GM12878 (cell line): ENCODE results near the gene SNX19. TPM values are rescaled to one million over a fixed set of nuclear protein-coding genes. Genes with fewer than 3 reads are reported as not detected.

Experiments
- ATAC-seq: fragments of 200-7000 bp; cut with Tn5 transposase; 3 replicates; pipeline ENCODE4 v1.9.1; 2020; ENCODE audit warnings: mild to moderate bottlenecking, moderate library complexity
- BruUV-seq: library from RNA; stranded (reverse); fragments of 400-500 nt; replicated peaks from 2 replicates; lab custom pipeline; 2021; lab: Mats Ljungman, UMichigan
- CTCF ChIA-PET: fragments of 300-600 bp; sonication (Branson Sonifier 250); formaldehyde crosslinking; extraction: SDS; loops from one replicate; lab custom pipeline; 2021; ENCODE audit warnings: inconsistent platforms; lab: Yijun Ruan, JAX
- POLR2A ChIA-PET: fragments of 350-600 bp; formaldehyde crosslinking; extraction: SDS; loops from one replicate; lab custom pipeline; 2021; ENCODE audit warnings: inconsistent platforms; lab: Charles Lee
- RAD21 ChIA-PET: fragments of 300-600 bp; sonication (Branson Sonifier 250); formaldehyde crosslinking; loops from one replicate; lab custom pipeline; 2023; ENCODE audit warnings: antibody characterized with exemption; ENCODE audit not compliant: unreplicated experiment; lab: Charles Lee
- SMC1A ChIA-PET: fragments of 300-600 bp; sonication (Branson Sonifier 250); formaldehyde crosslinking; loops from one replicate; lab custom pipeline; 2023; ENCODE audit not compliant: unreplicated experiment, uncharacterized antibody; lab: Charles Lee
- DNase-seq: peaks from one replicate; pipeline ENCODE4 v3.0.0-alpha.2; 2011; ENCODE audit warnings: low read depth, low spot score
- FAIRE-seq: peaks from 3 replicates; lab custom pipeline; 2011; peaks lifted over from hg19 to GRCh38; lab: Jason Lieb, UNC
- H2AFZ ChIP-seq: 2 replicates; pipeline ENCODE4 v1.6.0; 2011; ENCODE audit warnings: low read depth, low read length, control low read depth; ENCODE audit not compliant: control insufficient read depth
- H3K27ac ChIP-seq: 2 replicates; pipeline ENCODE4 v1.5.1; 2011; ENCODE audit warnings: control low read depth; ENCODE audit not compliant: control insufficient read depth, insufficient read depth
- H3K27me3 ChIP-seq, 2 experiments: replicated peaks in 1 of 2; 2 replicates each; pipeline versions ENCODE4 v1.6.0 to v1.6.1; 2011; ENCODE audit warnings: low read length in 1 of 2; ENCODE audit not compliant: control insufficient read depth in 2 of 2, insufficient read depth in 2 of 2
- H3K36me3 ChIP-seq, 2 experiments: 2 replicates each; pipeline ENCODE4 v1.5.1; 2011; ENCODE audit warnings: low read length in 1 of 2; ENCODE audit not compliant: control insufficient read depth in 2 of 2, insufficient read depth in 2 of 2
- H3K4me1 ChIP-seq: 2 replicates; pipeline ENCODE4 v1.6.1; 2011; ENCODE audit warnings: mild to moderate bottlenecking, low read length, moderate library complexity, mixed read lengths; ENCODE audit not compliant: control insufficient read depth, insufficient read depth
- H3K4me2 ChIP-seq: 2 replicates; pipeline ENCODE4 v1.6.0; 2011; ENCODE audit warnings: control low read depth; ENCODE audit not compliant: control insufficient read depth, insufficient read depth
- H3K4me3 ChIP-seq: fragments of 200-600 bp; sonication (generic); 2 replicates; pipeline ENCODE4 v1.5.1; 2016
- H3K79me2 ChIP-seq: 2 replicates; pipeline ENCODE4 v1.6.0; 2011; ENCODE audit warnings: low read length; ENCODE audit not compliant: control insufficient read depth, insufficient read depth
- H3K9ac ChIP-seq: 2 replicates; pipeline ENCODE4 v1.8.0; 2011; ENCODE audit warnings: low read length, control low read depth, mixed read lengths; ENCODE audit not compliant: control insufficient read depth, insufficient read depth
- H3K9me3 ChIP-seq: replicated peaks from 3 replicates; pipeline ENCODE4 v1.5.1; 2011; ENCODE audit warnings: mild to moderate bottlenecking, low read length; ENCODE audit not compliant: control insufficient read depth, insufficient read depth
- H4K20me1 ChIP-seq: 2 replicates; pipeline ENCODE4 v1.6.0; 2011; ENCODE audit not compliant: control insufficient read depth, insufficient read depth
- ASH2L ChIP-seq: fragments of 300-600, 200-600 bp; sonication (generic); IDR thresholded peaks from 2 replicates; pipeline ENCODE4 v1.6.1; 2017; ENCODE audit warnings: low read depth, mild to moderate bottlenecking, borderline replicate concordance
- CEBPB ChIP-seq, 2 experiments: fragments of 150-350 bp in 1 of 2; IDR thresholded peaks; 2 replicates each; pipeline ENCODE4 v1.6.1; 2012 to 2014; ENCODE audit warnings: low read depth in 2 of 2, low read length in 2 of 2, borderline replicate concordance in 1 of 2, inconsistent platforms in 1 of 2
- FOXK2 ChIP-seq: fragments of 450-650 bp; IDR thresholded peaks from 2 replicates; pipeline ENCODE4 v1.6.1; 2017; ENCODE audit warnings: mild to moderate bottlenecking, moderate library complexity
- FOXM1 ChIP-seq: IDR thresholded peaks from 2 replicates; pipeline ENCODE4 v1.6.1; 2012; ENCODE audit warnings: low read depth, mild to moderate bottlenecking, inconsistent platforms, low read length, moderate library complexity
- IKZF1 ChIP-seq: fragments of 450-650 bp; conservative IDR thresholded peaks from 2 replicates; pipeline ENCODE4 v1.6.1; 2017; ENCODE audit warnings: antibody characterized with exemption, mild to moderate bottlenecking
- KLF5 ChIP-seq: fragments of 450-650 bp; IDR thresholded peaks from 2 replicates; pipeline ENCODE4 v1.6.1; 2014; ENCODE audit warnings: mild to moderate bottlenecking; ENCODE audit not compliant: partially characterized antibody
- MTA3 ChIP-seq: IDR thresholded peaks from 2 replicates; pipeline ENCODE4 v1.6.1; 2012; ENCODE audit warnings: low read length, inconsistent platforms, borderline replicate concordance
- NR2C2 ChIP-seq: IDR thresholded peaks from 2 replicates; pipeline ENCODE4 v1.6.1; 2011; ENCODE audit warnings: borderline replicate concordance, low read depth; ENCODE audit not compliant: control insufficient read depth, insufficient read length
- POU2F2 ChIP-seq: IDR thresholded peaks from 3 replicates; pipeline ENCODE4 v1.6.1; 2011; ENCODE audit warnings: low read depth, mild to moderate bottlenecking, low read length, borderline replicate concordance
- RELB ChIP-seq: fragments of 450-650 bp; IDR thresholded peaks from 2 replicates; pipeline ENCODE4 v1.6.1; 2017; ENCODE audit warnings: low read depth, mild to moderate bottlenecking, moderate library complexity
- SIX5 ChIP-seq: IDR thresholded peaks from 2 replicates; pipeline ENCODE4 v1.6.1; 2011; ENCODE audit warnings: mild to moderate bottlenecking, low read depth, low read length, moderate library complexity; ENCODE audit not compliant: severe bottlenecking
- SREBF1 ChIP-seq: IDR thresholded peaks from 2 replicates; pipeline ENCODE4 v1.6.1; 2012; ENCODE audit warnings: mild to moderate bottlenecking, low read length
- STAT1 ChIP-seq: fragments of 450-650 bp; conservative IDR thresholded peaks from 2 replicates; pipeline ENCODE4 v1.6.1; 2014; ENCODE audit warnings: antibody characterized with exemption, mild to moderate bottlenecking
- TAF1 ChIP-seq: IDR thresholded peaks from 2 replicates; pipeline ENCODE4 v1.6.1; 2011; ENCODE audit warnings: mild to moderate bottlenecking, low read depth, low read length, borderline replicate concordance
- TCF12 ChIP-seq: IDR thresholded peaks from 2 replicates; pipeline ENCODE4 v1.6.1; 2011; ENCODE audit warnings: low read depth, mild to moderate bottlenecking, low read length
- USF2 ChIP-seq: IDR thresholded peaks from 2 replicates; pipeline ENCODE4 v1.6.1; 2011; ENCODE audit warnings: low read depth, low read length, improper control_type of control experiment, borderline replicate concordance
- WRNIP1 ChIP-seq: IDR thresholded peaks from 2 replicates; pipeline ENCODE4 v1.6.1; 2011; ENCODE audit warnings: low read depth, low read length, improper control_type of control experiment, borderline replicate concordance
- YBX1 ChIP-seq: fragments of 450-650 bp; IDR thresholded peaks from 2 replicates; pipeline ENCODE4 v1.6.1; 2016; ENCODE audit warnings: antibody characterized with exemption
- ZBTB33 ChIP-seq: fragments of 450-650 bp; IDR thresholded peaks from 2 replicates; pipeline ENCODE4 v1.6.1; 2017; ENCODE audit warnings: mild to moderate bottlenecking
- ZSCAN29 ChIP-seq: fragments of 450-650 bp; IDR thresholded peaks from 2 replicates; pipeline ENCODE4 v1.6.1; 2017; ENCODE audit warnings: mild to moderate bottlenecking, moderate library complexity
- WGBS: methylation state at CpG from one replicate; pipeline ENCODE4 v1.1.6; 2016; ENCODE audit warnings: low lambda C conversion rate; ENCODE audit not compliant: insufficient replicate concordance, insufficient coverage; ENCODE audit errors: missing lambda C conversion rate; 5-methylcytosine and 5-hydroxymethylcytosine counted together
- in situ Hi-C: fragments of 300-500 bp; cut with MboI; formaldehyde crosslinking; loops from 9 replicates; pipeline ENCODE4 v1.14.3; 2018; ENCODE audit warnings: mixed read lengths
- intact Hi-C: fragments of 100-400 bp; cut with micrococcal nuclease; formaldehyde crosslinking; loops from one replicate; pipeline ENCODE4 v1.14.2; 2022; ENCODE audit not compliant: unreplicated experiment
- polyA plus RNA-seq, 11 experiments: library from polyadenylated mRNA; depleted of rRNA in 4 of 11; unstranded in 6 of 11; stranded (reverse) in 5 of 11; fragments of >200 nt; fragmentation: Nextera tagmentation in 4 of 11; fragmentation: Illumina TruSeq in 1 of 11; extraction: Ambion mirVana in 4 of 11; extraction: Trizol in 1 of 11; gene quantifications; 1 replicate in 1 of 11; 2 replicates in 10 of 11; pipeline versions ENCODE4 v1.2.1 to v1.2.3, GENCODE V29; 2011 to 2016; ENCODE audit warnings: inconsistent platforms in 2 of 11, missing spikeins in 2 of 11, low read depth in 1 of 11
- total RNA-seq, 4 experiments: library from RNA; depleted of rRNA in 3 of 4; stranded (reverse); fragments of >200 nt in 3 of 4; fragmentation: Illumina TruSeq in 1 of 4; extraction: Trizol in 1 of 4; gene quantifications; 2 replicates each; pipeline versions ENCODE4 v1.2.1 to v1.2.3, GENCODE V29; 2013 to 2021

Gene SNX19
- total and polyA plus RNA-seq, 10 of the 15 experiments (the other 5 are each of a cell fraction or from before 2014, with no cell fraction given) = 3.0 to 46.9 (median 30.4) TPM

GRCh38 chr11:130890039-130890745, 26.1 kb downstream of the SNX19 start:
- FAIRE-seq (no peak), DNase-seq (no peak), ATAC-seq (no peak)
- TF ChIP-seq NR2C2 (no peak), KLF5 (no peak), TCF12 (no peak), STAT1 (no peak), ZBTB33 (no peak), USF2 (no peak), RELB (no peak), MTA3 (no peak), FOXK2 (no peak), FOXM1 (no peak), CEBPB (IDR thresholded peaks at IDR 0.05; ENCODE audit: borderline replicate concordance in 1 of 2, low read depth in 2 of 2, low read length in 2 of 2) (no peak), SIX5 (no peak), SREBF1 (no peak), WRNIP1 (no peak), TAF1 (no peak), YBX1 (no peak), POU2F2 (no peak), ZSCAN29 (no peak), ASH2L (no peak), IKZF1 (no peak)
- BruUV-seq = no TSS peak
- WGBS = 90% methylated on average over 2 of the region's 2 CpGs
- SMC1A ChIA-PET = interaction anchor here (1.2 kb wide), 1 partner anchor 28 kb away, joined by 3 read pairs; no protein-coding TSS in a partner anchor
- Histone ChIP-seq H3K4me3 (no peak overlapping the region), H3K4me2 (no peak overlapping the region), H3K27me3 (no peaks in the 10 kb centered on the region), H3K9me3 (no peaks in the 10 kb centered on the region), H3K9ac (no peak overlapping the region), H3K36me3 (peaks cover 4 to 14% of the 10 kb centered on the region in 2 experiments; a peak in 3 of 4 replicates), H3K79me2 (no peaks in the 10 kb centered on the region), H4K20me1 (no peaks in the 10 kb centered on the region), H3K4me1 (no peaks in the 10 kb centered on the region), H3K27ac (no peak overlapping the region), H2AFZ (no peak overlapping the region)
- RAD21 ChIA-PET = no interaction called here
- POLR2A ChIA-PET = no interaction called here
- intact Hi-C loops = no loop called here
- CTCF ChIA-PET = interaction anchor here (0.9 to 2.3 kb wide), 4 partner anchors 16 to 459 kb away, joined by 4 to 8 read pairs (median 6); partner anchors contain the start of gene SNX19
- in situ Hi-C loops = no loop called here
